ENCODE results near the gene CA11.
"Not testable (repeated sequence)": the region's sequence is repeated elsewhere in the genome, so short reads cannot be mapped to it uniquely, and the experiment has no call there.

Gene CA11

DNA sequence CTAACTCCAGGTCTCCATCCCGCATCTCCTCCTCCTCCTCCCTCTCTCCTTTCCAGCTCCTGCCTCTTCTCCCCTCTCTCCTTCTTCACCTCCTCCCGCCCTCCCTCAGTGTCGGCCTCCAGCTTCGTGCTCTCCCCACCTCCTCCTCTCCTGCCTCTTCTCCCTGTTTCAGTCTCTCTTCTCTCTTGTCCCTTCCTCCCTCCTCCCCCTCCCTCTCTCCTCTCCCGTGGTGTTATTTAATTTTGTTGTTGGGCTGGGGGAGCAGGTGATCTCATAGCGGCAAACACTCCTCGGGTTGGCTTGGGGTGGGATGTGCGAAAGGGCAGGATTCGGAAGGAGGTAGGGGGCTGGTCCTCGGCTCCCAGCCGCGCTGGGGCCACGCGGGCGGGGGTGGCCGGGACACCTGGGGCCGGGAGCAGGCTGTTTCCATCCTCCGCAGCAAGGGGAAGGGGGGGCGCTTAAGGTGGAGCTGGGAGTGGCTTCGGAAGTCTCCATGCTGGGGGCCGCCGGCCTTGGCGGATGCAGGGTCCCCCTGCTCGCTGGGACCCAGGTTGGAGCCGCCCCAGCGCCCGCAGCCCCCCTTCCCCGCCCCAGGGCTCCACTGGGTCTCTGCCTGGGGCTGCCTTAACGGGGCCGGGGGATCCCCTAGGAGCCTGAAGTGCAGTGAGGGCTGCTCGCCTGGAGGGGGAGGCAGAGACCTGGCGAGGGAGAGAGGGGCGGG, at the start of gene CA11:
CA11 (minus strand) TSS at position 187 of the 721 bp plus-strand sequence. CDS start 555 bp downstream, outside the sequence.
- peak; percentile 79 to 80 for DNase-seq (ENCODE audit: low read depth in 2 of 2)

DNA sequence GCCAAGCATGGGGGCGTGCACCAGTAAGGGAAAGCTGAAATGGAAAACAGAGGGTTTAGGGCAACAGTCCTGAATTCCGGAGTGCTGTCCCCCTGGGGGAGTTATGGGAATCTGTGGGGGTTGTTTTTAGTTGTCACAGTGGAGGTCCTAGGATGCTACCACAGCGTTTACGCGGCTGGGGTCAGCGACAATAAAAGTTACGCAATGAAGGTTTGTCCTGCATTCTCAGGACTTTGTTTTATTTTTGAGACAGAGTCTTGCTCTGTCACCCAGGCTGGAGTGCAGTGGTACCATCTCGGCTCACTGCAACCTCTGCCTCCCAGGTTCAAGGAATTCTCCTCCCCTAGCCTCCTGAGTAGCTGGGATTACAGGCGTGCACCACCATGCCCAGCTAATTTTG, 47.6 kb upstream of the CA11 start:
- DNase-seq (ENCODE audit: low read depth in 2 of 2) = not testable (repeated sequence)

GRCh38 chr19:48689449-48689848, 43.5 kb upstream of the CA11 start:
- DNase-seq (ENCODE audit: low read depth in 2 of 2) = no peak

DNA sequence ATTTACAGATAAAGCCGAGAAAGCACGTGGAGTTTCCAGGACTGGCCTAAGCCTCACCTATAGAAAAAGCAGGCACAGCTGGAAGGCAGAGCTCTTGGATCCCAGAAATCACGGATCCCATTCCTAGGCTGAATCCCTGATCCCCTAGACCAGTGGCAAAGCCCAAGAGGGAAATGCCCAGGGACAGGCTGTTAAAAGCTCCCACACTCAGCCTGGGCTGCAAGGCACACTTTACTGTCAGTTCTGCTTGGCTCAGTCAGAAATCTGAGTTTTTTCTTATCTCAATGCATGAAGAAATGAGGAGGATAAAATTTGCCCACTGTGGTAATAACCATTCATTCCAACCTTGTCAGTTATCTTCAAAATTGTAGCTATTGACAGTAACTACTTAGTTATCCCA, 41.8 kb upstream of the CA11 start:
- no peak for DNase-seq (ENCODE audit: low read depth in 2 of 2)

DNA sequence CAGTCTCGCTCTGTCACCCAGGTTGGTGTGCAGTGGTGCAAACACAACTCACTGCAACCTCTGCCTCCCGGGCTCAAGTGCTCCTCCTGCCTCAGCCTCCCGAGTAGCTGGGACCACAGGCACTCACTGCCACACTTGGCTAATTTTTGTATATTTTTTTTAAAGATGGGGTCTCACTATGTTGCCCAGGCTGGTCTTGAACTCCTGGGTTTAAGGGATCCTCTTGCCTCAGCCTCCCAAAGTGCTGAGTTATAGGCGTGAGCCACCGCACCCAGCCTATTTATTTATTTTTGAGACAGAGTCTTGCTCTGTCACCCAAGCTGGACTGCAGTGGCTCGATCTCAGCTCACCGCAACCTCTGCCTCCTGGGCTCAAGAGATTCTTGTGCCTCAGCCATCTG, 40.6 kb upstream of the CA11 start:
- not testable (repeated sequence) for DNase-seq (ENCODE audit: low read depth in 2 of 2)

DNA sequence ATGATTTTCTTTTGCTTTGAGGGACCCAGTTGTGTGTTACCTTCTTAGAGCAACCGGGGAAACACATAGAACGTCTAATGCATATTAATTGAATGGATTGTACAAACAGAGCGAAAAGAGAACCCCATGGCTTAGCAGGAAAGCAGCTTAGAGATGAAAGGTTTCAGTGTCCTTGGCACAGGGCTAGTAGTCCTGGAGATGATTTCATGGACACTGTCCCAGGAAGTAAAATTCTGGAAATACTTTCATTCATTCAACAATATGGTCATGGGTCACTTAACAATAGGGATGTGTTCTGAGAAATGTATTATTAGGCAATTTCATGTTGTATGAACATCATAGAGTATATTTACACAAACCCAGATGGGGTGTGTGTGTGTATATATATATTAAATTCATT, 40.1 kb upstream of the CA11 start:
- no peak for DNase-seq (ENCODE audit: low read depth in 2 of 2)

- no peak for DNase-seq (ENCODE audit: low read depth in 2 of 2)
These were observed 39.6 kb upstream of the CA11 start for GRCh38 chr19:48685583-48685982.

DNA sequence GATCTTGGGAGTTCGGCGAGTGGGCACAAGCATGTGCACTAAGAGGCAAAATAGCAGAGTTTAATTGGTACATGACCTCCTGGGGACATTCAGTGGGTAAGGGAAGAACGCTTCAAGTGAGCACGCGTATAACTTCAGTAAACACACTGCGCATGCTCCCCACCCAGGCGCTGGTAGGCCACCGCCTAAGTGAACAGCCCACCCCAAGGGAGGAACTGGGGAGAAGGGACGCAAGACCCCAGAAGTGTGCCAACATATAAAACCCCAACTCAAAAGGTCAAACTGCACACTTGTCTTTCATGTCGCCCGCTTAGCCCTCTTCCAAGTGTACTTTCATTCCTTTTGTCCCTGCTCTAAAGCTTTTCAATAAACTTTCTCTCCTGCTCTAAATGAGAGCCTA, 37.4 kb upstream of the CA11 start:
- DNase-seq (ENCODE audit: low read depth in 2 of 2) = peak in 1 of 2 donors; percentile 5

- DNase-seq (ENCODE audit: low read depth in 2 of 2) = no peak
These were observed 35.1 kb upstream of the CA11 start for GRCh38 chr19:48681127-48681470.

- DNase-seq (ENCODE audit: low read depth in 2 of 2) = no peak
These were observed 34.6 kb upstream of the CA11 start for GRCh38 chr19:48680436-48681126.

DNA sequence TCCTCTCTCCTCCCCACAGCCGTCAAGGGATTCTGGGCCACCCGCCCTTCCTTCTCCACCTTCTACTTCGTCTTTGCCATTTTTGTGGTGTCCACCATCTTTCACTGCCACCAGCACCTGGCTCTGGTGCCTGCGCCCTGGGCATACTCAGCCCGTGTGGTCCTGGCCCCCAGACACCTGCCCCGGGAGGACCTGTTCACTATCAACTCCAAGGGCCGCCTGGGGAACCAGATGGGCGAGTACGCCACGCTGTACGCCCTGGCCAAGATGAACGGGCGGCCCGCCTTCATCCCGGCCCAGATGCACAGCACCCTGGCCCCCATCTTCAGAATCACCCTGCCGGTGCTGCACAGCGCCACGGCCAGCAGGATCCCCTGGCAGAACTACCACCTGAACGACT, 34.0 kb upstream of the CA11 start:
- DNase-seq (ENCODE audit: low read depth in 2 of 2) = not testable (repeated sequence)

GRCh38 chr19:48678201-48678600, 32.2 kb upstream of the CA11 start:
- no peak for DNase-seq (ENCODE audit: low read depth in 2 of 2)

DNA sequence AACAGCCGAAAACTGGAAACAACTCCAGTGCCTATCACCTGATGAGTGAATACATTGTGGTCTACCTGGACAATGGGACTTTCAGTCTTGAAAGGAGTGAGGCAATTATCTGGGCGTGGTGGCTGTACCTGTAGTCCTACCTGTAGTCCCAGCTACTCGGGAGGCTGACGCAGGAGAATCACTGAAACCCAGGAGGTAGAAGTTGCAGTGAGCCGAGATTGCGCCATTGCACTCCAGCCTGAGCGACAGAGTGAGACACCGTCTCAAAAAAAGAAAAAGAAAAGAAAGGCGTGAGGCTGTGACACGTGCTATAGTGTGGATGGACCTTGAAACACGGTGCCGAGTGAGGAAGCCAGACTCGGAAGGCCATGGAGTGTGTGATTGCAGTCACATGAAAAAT, 30.9 kb upstream of the CA11 start:
- DNase-seq (ENCODE audit: low read depth in 2 of 2) = no peak

DNA sequence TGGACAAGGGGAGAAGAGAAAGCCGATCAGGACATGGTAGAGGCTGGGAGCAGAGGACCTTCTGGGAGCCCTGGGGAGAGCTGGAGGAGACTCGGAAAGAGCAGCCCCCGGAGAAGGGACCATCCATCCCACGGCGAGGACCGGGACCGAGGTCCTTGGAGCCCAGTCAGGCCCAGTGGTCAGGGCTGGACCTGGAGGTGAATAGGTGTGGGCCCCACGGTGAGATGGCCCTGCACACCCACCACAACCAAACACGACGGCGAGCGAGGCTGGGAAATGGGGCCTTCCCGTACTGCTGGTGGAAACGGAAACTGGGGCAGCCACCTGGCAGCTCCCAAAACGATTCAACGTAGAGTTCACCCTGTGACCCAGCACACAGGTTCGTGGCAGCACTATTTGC, 30.5 kb upstream of the CA11 start:
- DNase-seq (ENCODE audit: low read depth in 2 of 2) = no peak

- peak; percentile 32 to 50 for DNase-seq (ENCODE audit: low read depth in 2 of 2)
These were observed 29.2 kb upstream of the CA11 start for GRCh38 chr19:48674921-48675824.

- no peak for DNase-seq (ENCODE audit: low read depth in 2 of 2)
These were observed 28.3 kb upstream of the CA11 start for GRCh38 chr19:48674216-48674809.

DNA sequence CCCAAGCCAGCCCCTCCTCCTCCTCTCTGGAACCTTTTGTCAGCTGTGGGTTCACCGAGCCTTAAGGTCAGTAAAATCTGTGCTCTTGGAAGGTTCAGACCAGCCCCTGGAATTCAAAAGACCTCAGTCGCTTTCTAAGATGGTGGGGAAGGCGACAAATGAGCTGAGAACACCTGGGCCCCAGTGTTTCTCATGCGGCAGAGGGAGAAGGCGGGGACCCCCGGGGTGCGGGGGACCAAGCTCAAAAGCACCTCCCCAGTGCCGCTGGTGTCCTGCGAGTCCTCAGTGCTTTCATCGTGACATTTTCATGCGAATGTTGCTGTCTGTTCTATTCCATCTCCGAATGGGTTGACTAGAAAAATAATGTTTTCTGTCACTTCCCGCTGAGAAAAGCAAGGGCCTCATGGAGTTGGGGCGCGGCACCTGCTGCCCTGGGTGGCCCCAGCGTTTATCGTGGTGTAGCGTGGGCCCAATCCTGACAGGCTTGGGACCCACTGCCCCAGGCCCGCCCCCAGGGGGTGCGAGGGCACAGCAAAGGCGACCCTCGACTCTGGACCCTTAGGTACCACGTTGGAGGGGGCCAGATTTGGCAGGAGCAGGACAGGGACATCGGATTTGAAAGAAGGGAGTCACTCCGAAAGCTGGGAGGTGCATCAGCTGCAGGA, 27.6 kb upstream of the CA11 start:
- DNase-seq (ENCODE audit: low read depth in 2 of 2) = no peak

- no peak for DNase-seq (ENCODE audit: low read depth in 2 of 2)
These were observed 27.0 kb upstream of the CA11 start, which contains the start of gene NTN5 for GRCh38 chr19:48672994-48673393. TSS of gene NTN5 (minus strand) at chr19:48673017. CDS start at chr19:48670986, 2,031 bp downstream.

GRCh38 chr19:48671446-48671995, 25.5 kb upstream of the CA11 start:
- DNase-seq (ENCODE audit: low read depth in 2 of 2) = no peak

GRCh38 chr19:48670699-48671445, 24.9 kb upstream of the CA11 start:
- DNase-seq (ENCODE audit: low read depth in 2 of 2) = no peak
